Heart right ventricle (tissue), 16 donors: ENCODE measurements around the gene PDE9A. TPM values are rescaled to one million over a fixed set of nuclear protein-coding genes. Genes with fewer than 3 reads are reported as not detected.
A peak's percentile ranks its signal among the peaks of the same experiment; 100 is the strongest.

Experiments
- ATAC-seq, 8 donors: fragments of 200-7000 bp; cut with Tn5 transposase; one replicate each; pipeline ENCODE4 v1.9.1; 2020; ENCODE audit warnings: mild to moderate bottlenecking in 8 of 8, moderate library complexity in 8 of 8, moderate number of reproducible peaks in 1 of 8
- DNase-seq, 2 donors: peaks; one replicate each; pipeline ENCODE4 v3.0.0-alpha.2; 2020
- H3K27ac ChIP-seq, 10 donors: fragments of 200-600 bp; sonication (generic) in 2 of 10; one replicate each; pipeline versions ENCODE4 v1.5.0 to v1.8.0; 2020 to 2022; ENCODE audit warnings: mild to moderate bottlenecking in 3 of 10
- H3K27me3 ChIP-seq, 7 donors: fragments of 200-600 bp; one replicate each; pipeline ENCODE4 v1.8.0; 2021 to 2022; ENCODE audit warnings: mild to moderate bottlenecking in 2 of 7
- H3K36me3 ChIP-seq, 9 donors: fragments of 200-600 bp; sonication (generic) in 1 of 9; one replicate each; pipeline versions ENCODE4 v1.5.0 to v1.8.0; 2020 to 2022; ENCODE audit warnings: mild to moderate bottlenecking in 2 of 9
- H3K4me1 ChIP-seq, 9 donors: fragments of 200-600 bp; sonication (generic) in 1 of 9; one replicate each; pipeline versions ENCODE4 v1.5.0 to v1.8.0; 2020 to 2022; ENCODE audit warnings: mild to moderate bottlenecking in 4 of 9
- H3K4me3 ChIP-seq, 10 donors: fragments of 200-600 bp; sonication (generic) in 2 of 10; one replicate each; pipeline versions ENCODE4 v1.5.0 to v1.8.0; 2020 to 2022; ENCODE audit warnings: mild to moderate bottlenecking in 7 of 10, moderate library complexity in 2 of 10
- H3K9me3 ChIP-seq, 11 donors: fragments of 200-600 bp in 10 of 11; sonication (generic) in 2 of 11; one replicate each; pipeline versions ENCODE4 v1.5.0 to v1.8.0; 2013 to 2022; ENCODE audit warnings: mild to moderate bottlenecking in 2 of 11, control low read depth in 1 of 11, moderate library complexity in 1 of 11
- WGBS, 2 donors: extraction: QIAGEN DNeasy Blood & Tissue Kit; methylation state at CpG; one replicate each; pipeline ENCODE4 v1.1.7; 2013; ENCODE audit warnings: inconsistent platforms in 1 of 2; 5-methylcytosine and 5-hydroxymethylcytosine counted together
- intact Hi-C, 10 donors: fragments of 100-400 bp; cut with DNase I; formaldehyde crosslinking; loops; one replicate each; pipeline versions ENCODE4 v1.11.1 to v1.14.2; 2022
- polyA plus RNA-seq, 2 donors: library from polyadenylated mRNA; stranded (reverse); fragments of 200-250 nt; gene quantifications; one replicate each; pipeline ENCODE4 v1.2.3, GENCODE V29; 2013
- total RNA-seq, 10 donors: library from RNA; stranded (reverse); fragmentation: NEBNext Ultra II Directional in 3 of 10; extraction: Animal tissue kit (Norgen Biotek cat#: 25700) in 3 of 10; gene quantifications; one replicate each; pipeline versions ENCODE4 v1.2.1 to v1.2.4, GENCODE V29; 2021 to 2023
- TF ChIP-seq, protein P1 (sequence below), 9 donors: fragments of 200-600 bp; sonication (generic) in 2 of 9; IDR thresholded peaks; one replicate each; pipeline versions ENCODE4 v1.5.0 to v1.8.0; 2021 to 2022; ENCODE audit warnings: antibody characterized with exemption in 9 of 9, mild to moderate bottlenecking in 5 of 9, moderate library complexity in 1 of 9
- donor health status: Arrhythmogenic right ventricular cardiomyopathy.
- donor health status: ischemic (EF 13 %, LVEDD 7.1; RV severe dilation, severe dysfunction).
- donor health status: healthy with polysubstance abuse.
- donor health status: DM: no; HTN: yes; CAD: no.
- donor health status: DM: no; HTN: no; CAD: no.
- donor health status: ischemic (EF 25% LVEDD 6.9; RV normal size, moderate dysfunction).
- donor health status: ischemic (EF 25% LVEDD 5.7; RV mildly dilated, moderate dysfunction).
- donor health status: healthy.
- donor health status: DM: yes; HTN: yes; CAD: no.
- donor health status: Ischemic cardiomyopathy.
- donor health status: ischemic (EF 35%, LVEDD 5.7; RV mildly dilated, moderate dysfunction).
- donor health status: nonischemic (EF 11% LVEDD 7.7; RV severe dilation, severe dysfunction).
- donor health status: DM: yes; HTN: yes; CAD: no.
- donor health status: PGD.
- donor health status: ischemic (EF 29% LVEDD 5.4; RV normal size, mild dysfunction).
- donor health status: nonischemic (EF 23%, LVEDD 6.1; RV moderate dilation, normal function).

PDE9A gene
- total and polyA plus RNA-seq, 12 donors: 1.2 to 7.0 (median 2.2) TPM

DNA sequence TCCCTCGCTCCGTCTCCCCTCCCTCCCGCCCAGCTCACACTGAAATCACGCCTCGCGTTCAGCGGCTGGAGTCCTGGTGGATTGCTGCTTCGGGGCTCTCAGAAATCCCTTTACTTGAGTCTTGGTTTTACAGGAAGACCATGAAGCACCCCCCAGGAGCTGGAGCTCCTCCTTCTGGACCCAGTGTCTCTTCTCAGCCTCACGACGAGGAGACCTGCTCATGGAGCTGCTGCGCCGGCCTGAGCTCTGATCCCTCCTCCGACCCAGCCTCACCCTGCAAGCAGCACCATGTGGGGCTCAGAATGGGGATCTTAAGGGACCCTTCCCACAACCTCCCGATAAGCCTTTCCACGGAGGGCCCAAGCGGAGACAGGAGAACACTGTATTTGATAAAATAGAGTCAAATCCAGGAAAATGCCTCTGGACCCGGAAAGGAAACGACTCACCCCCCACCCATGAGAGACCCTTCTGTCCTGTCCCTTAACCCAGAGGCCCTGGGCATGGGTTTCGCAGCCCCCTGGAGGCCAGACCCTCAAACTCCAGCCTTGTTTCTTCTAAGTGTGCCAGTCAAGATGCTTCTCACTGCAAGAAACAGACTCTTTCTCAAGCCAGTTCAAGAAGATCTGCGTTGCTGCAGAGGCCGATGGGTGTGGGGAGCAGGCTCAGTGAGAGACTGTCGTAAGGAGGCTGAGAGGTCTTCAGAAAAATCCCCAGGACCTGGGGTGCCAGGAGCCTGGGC is 26.1 kb downstream of the PDE9A start:
- DNase-seq: no peak
- no peak for ATAC-seq
- Histone ChIP-seq H3K4me3 (no peak overlapping the region), H3K4me1 (peaks cover 0 to 31% (median 14%) of the 10 kb centered on the region in 9 donors), H3K36me3 (peaks cover 0 to 2% (median 0%) of the 10 kb centered on the region in 9 donors), H3K9me3 (no peaks in the 10 kb centered on the region), H3K27ac (no peak overlapping the region), H3K27me3 (peaks cover 0 to 31% (median 4%) of the 10 kb centered on the region in 7 donors)
- TF ChIP-seq, protein P1, sequence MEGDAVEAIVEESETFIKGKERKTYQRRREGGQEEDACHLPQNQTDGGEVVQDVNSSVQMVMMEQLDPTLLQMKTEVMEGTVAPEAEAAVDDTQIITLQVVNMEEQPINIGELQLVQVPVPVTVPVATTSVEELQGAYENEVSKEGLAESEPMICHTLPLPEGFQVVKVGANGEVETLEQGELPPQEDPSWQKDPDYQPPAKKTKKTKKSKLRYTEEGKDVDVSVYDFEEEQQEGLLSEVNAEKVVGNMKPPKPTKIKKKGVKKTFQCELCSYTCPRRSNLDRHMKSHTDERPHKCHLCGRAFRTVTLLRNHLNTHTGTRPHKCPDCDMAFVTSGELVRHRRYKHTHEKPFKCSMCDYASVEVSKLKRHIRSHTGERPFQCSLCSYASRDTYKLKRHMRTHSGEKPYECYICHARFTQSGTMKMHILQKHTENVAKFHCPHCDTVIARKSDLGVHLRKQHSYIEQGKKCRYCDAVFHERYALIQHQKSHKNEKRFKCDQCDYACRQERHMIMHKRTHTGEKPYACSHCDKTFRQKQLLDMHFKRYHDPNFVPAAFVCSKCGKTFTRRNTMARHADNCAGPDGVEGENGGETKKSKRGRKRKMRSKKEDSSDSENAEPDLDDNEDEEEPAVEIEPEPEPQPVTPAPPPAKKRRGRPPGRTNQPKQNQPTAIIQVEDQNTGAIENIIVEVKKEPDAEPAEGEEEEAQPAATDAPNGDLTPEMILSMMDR (IDR thresholded peaks at IDR 0.05): no peak
- intact Hi-C loops: loop anchor here in 1 of 10 donors (10.0 kb wide), 1 partner anchor 105 kb away; no protein-coding TSS in a partner anchor
- 85 to 91% methylated on average over 22 of the region's 22 CpGs for WGBS, 2 donors

GRCh38 chr21:42680058-42680330 is 26.6 kb downstream of the PDE9A start:
- intact Hi-C loops: no loop called here
- Histone ChIP-seq H3K27me3 (peaks cover 0 to 35% (median 4%) of the 10 kb centered on the region in 7 donors), H3K36me3 (peaks cover 0 to 2% (median 0%) of the 10 kb centered on the region in 9 donors), H3K27ac (no peak overlapping the region), H3K9me3 (no peaks in the 10 kb centered on the region), H3K4me3 (no peak overlapping the region), H3K4me1 (peaks cover 0 to 31% (median 13%) of the 10 kb centered on the region in 9 donors)
- DNase-seq (no peak), ATAC-seq (peak in 1 of 8 donors; percentile 27)
- TF ChIP-seq, protein P1 (IDR thresholded peaks at IDR 0.05): no peak
- 88 to 92% methylated on average over 7 of the region's 7 CpGs for WGBS, 2 donors

- Histone ChIP-seq H3K9me3 (no peaks in the 10 kb centered on the region), H3K4me1 (peaks cover 0 to 28% (median 8%) of the 10 kb centered on the region in 9 donors), H3K4me3 (no peak overlapping the region), H3K27me3 (peaks cover 0 to 37% (median 4%) of the 10 kb centered on the region in 7 donors), H3K27ac (no peak overlapping the region), H3K36me3 (peaks cover 0 to 2% (median 0%) of the 10 kb centered on the region in 9 donors)
- 90 to 93% methylated on average over 11 of the region's 11 CpGs for WGBS, 2 donors
- intact Hi-C loops: no loop called here
- DNase-seq: no peak
- ATAC-seq: no peak
- TF ChIP-seq, protein P1 (IDR thresholded peaks at IDR 0.05): no peak
Observed at GRCh38 chr21:42680429-42680828, 27.0 kb downstream of the PDE9A start.

GRCh38 chr21:42681296-42682206 is 28.1 kb downstream of the PDE9A start:
- Histone ChIP-seq H3K36me3 (peaks cover 0 to 4% (median 0%) of the 10 kb centered on the region in 9 donors), H3K4me3 (no peak overlapping the region), H3K9me3 (no peaks in the 10 kb centered on the region), H3K4me1 (peaks cover 0 to 27% (median 8%) of the 10 kb centered on the region in 9 donors), H3K27ac (no peak overlapping the region), H3K27me3 (peaks cover 0 to 37% (median 4%) of the 10 kb centered on the region in 7 donors)
- TF ChIP-seq, protein P1 (IDR thresholded peaks at IDR 0.05): no peak
- WGBS, 2 donors: 92 to 94% methylated on average over 24 of the region's 24 CpGs
- intact Hi-C loops: no loop called here
- no peak for DNase-seq
- no peak for ATAC-seq
